Parathyroid adenoma (tissue), 2 donors: ENCODE data around the gene WDHD1.

Experiments used
- H2AFZ ChIP-seq: fragments of 300-600 bp; sonication (generic); one replicate; pipeline ENCODE4 v1.7.0; 2017; ENCODE audit warnings: antibody characterized with exemption, mild to moderate bottlenecking
- H3K27ac ChIP-seq: fragments of 300-600 bp; sonication (generic); one replicate; pipeline ENCODE4 v1.7.0; 2017
- H3K27me3 ChIP-seq: fragments of 300-600 bp; sonication (generic); one replicate; pipeline ENCODE4 v1.7.0; 2017; ENCODE audit warnings: low read length; ENCODE audit not compliant: control insufficient read depth, insufficient read depth
- H3K36me3 ChIP-seq: fragments of 300-600 bp; sonication (generic); one replicate; pipeline ENCODE4 v1.7.0; 2017; ENCODE audit warnings: low read length; ENCODE audit not compliant: control insufficient read depth, insufficient read depth
- H3K4me1 ChIP-seq: fragments of 300-600 bp; sonication (generic); one replicate; pipeline ENCODE4 v1.7.0; 2017; ENCODE audit warnings: control low read depth
- H3K4me2 ChIP-seq: fragments of 300-600 bp; sonication (generic); one replicate; pipeline ENCODE4 v1.7.0; 2017; ENCODE audit warnings: low read length
- H3K4me3 ChIP-seq: fragments of 300-600 bp; sonication (generic); one replicate; pipeline ENCODE4 v1.7.0; 2017; ENCODE audit warnings: low read depth, low read length
- H3K79me2 ChIP-seq: fragments of 300-600 bp; sonication (generic); one replicate; pipeline ENCODE4 v1.7.0; 2017; ENCODE audit warnings: control low read depth
- H3K9ac ChIP-seq: fragments of 300-600 bp; sonication (generic); one replicate; pipeline ENCODE4 v1.7.0; 2017; ENCODE audit warnings: mild to moderate bottlenecking
- H3K9me3 ChIP-seq: fragments of 300-600 bp; sonication (generic); one replicate; pipeline ENCODE4 v1.7.0; 2017; ENCODE audit warnings: low read length; ENCODE audit not compliant: control insufficient read depth
- TF ChIP-seq, protein P1 (sequence below): fragments of 300-600 bp; sonication (generic); IDR thresholded peaks from one replicate; pipeline ENCODE4 v1.7.0; 2017; ENCODE audit warnings: antibody characterized with exemption, mild to moderate bottlenecking
- donor health status: primary hyperparathyroidism.

The WDHD1 gene

DNA sequence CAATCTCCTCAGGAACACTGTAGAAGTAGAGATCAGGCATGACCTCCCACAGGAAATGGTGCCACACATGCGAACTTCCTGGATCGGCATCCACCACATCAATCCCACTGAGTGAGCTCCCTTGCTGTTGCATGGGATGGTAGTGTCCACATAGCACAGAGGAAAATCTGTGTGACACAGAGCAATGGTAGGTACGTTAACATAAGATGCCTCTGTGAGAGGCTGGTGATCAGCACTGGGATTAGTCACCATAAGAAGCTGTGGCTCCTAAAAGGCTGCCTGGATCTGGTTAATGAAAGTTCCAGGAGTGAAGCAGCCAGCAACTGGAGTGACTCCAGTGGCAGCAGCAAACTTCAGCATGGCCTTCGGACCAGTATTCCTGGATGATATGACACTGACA lies 21.8 kb downstream of the WDHD1 start:
- H3K27ac ChIP-seq = no peak overlapping the region
- TF ChIP-seq, protein P1, sequence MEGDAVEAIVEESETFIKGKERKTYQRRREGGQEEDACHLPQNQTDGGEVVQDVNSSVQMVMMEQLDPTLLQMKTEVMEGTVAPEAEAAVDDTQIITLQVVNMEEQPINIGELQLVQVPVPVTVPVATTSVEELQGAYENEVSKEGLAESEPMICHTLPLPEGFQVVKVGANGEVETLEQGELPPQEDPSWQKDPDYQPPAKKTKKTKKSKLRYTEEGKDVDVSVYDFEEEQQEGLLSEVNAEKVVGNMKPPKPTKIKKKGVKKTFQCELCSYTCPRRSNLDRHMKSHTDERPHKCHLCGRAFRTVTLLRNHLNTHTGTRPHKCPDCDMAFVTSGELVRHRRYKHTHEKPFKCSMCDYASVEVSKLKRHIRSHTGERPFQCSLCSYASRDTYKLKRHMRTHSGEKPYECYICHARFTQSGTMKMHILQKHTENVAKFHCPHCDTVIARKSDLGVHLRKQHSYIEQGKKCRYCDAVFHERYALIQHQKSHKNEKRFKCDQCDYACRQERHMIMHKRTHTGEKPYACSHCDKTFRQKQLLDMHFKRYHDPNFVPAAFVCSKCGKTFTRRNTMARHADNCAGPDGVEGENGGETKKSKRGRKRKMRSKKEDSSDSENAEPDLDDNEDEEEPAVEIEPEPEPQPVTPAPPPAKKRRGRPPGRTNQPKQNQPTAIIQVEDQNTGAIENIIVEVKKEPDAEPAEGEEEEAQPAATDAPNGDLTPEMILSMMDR = no peak
- no peaks in the 10 kb centered on the region for H3K9me3 ChIP-seq
- no peaks in the 10 kb centered on the region for H3K36me3 ChIP-seq
- H3K4me3 ChIP-seq = no peak overlapping the region
- H3K79me2 ChIP-seq = no peaks in the 10 kb centered on the region
- no peaks in the 10 kb centered on the region for H3K27me3 ChIP-seq
- H2AFZ ChIP-seq = no peak overlapping the region
- H3K4me1 ChIP-seq = no peaks in the 10 kb centered on the region
- H3K4me2 ChIP-seq = no peak overlapping the region
- H3K9ac ChIP-seq = no peak overlapping the region

- no peak overlapping the region for H3K4me2 ChIP-seq
- H2AFZ ChIP-seq = no peak overlapping the region
- no peak overlapping the region for H3K9ac ChIP-seq
- no peaks in the 10 kb centered on the region for H3K27me3 ChIP-seq
- no peak overlapping the region for H3K4me3 ChIP-seq
- H3K4me1 ChIP-seq = no peaks in the 10 kb centered on the region
- H3K36me3 ChIP-seq = no peaks in the 10 kb centered on the region
- H3K79me2 ChIP-seq = no peaks in the 10 kb centered on the region
- H3K27ac ChIP-seq = no peak overlapping the region
- TF ChIP-seq, protein P1 = no peak
- no peaks in the 10 kb centered on the region for H3K9me3 ChIP-seq
These were observed 26.5 kb downstream of the WDHD1 start for GRCh38 chr14:55000381-55000780.

DNA sequence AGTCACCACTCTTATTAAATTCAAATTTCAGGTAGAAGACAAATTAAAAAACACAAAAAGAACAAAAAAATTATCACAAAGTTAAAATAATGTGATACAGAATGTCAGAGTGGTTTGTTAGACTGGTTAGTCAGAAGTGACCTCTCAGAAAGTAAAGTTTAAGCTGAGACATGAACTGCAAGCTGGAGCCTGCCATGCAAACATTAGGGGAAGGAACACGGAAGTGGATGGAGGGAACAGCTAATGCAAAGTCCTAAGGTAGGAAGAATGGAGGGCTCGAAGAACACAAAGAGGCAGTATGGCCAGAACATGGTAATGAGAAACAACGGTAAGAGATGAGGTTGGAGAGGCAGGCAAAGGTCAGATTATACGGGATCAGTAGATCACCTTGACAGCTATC lies 41.7 kb downstream of the WDHD1 start:
- Histone ChIP-seq H3K27me3 (no peaks in the 10 kb centered on the region), H3K9ac (no peak overlapping the region), H3K4me1 (no peaks in the 10 kb centered on the region), H3K27ac (no peak overlapping the region), H3K4me2 (no peak overlapping the region), H3K79me2 (no peaks in the 10 kb centered on the region), H3K9me3 (no peaks in the 10 kb centered on the region), H3K36me3 (no peaks in the 10 kb centered on the region), H3K4me3 (no peak overlapping the region), H2AFZ (no peak overlapping the region)
- TF ChIP-seq, protein P1 = no peak

- H3K4me3 ChIP-seq = no peak overlapping the region
- TF ChIP-seq, protein P1 = no peak
- H3K4me1 ChIP-seq = no peaks in the 10 kb centered on the region
These were observed 45.2 kb downstream of the WDHD1 start for GRCh38 chr14:54981698-54982097.

DNA sequence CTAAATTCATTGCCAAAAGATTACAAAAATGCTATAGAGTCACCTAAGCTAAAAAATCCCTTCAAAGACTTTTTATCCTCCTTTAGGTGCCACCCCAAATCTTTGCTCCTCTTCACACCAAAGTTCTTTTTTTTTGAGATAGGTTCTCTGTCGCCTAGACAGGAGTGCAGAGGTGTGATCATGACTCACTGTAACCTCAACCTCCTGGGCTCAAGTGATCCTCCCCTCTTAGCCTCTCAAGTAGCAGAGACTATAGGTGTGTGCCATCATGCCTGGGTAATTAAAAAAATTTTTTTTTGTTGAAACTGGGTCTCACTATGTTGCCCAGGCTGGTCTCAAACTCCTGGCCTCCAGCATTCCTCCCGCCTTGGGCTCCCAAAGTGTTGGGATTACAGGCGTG lies 47.9 kb downstream of the WDHD1 start:
- TF ChIP-seq, protein P1 = no peak

More at GRCh38 chr14:54981698-54982097, 45.2 kb downstream of the WDHD1 start:
- Histone ChIP-seq H3K4me2 (no peak overlapping the region), H3K27me3 (no peaks in the 10 kb centered on the region), H3K9ac (no peak overlapping the region), H3K27ac (no peak overlapping the region), H3K9me3 (no peaks in the 10 kb centered on the region), H2AFZ (no peak overlapping the region), H3K79me2 (no peaks in the 10 kb centered on the region), H3K36me3 (no peaks in the 10 kb centered on the region)

More for the DNA sequence above, 47.9 kb downstream of the WDHD1 start:
- Histone ChIP-seq H3K27ac (no peak overlapping the region), H3K9me3 (no peaks in the 10 kb centered on the region), H3K4me2 (no peak overlapping the region), H3K27me3 (no peaks in the 10 kb centered on the region), H3K4me3 (no peak overlapping the region), H3K4me1 (no peaks in the 10 kb centered on the region), H3K79me2 (no peaks in the 10 kb centered on the region), H2AFZ (no peak overlapping the region), H3K36me3 (no peaks in the 10 kb centered on the region), H3K9ac (no peak overlapping the region)
